HepG2 (cell line): ENCODE results near the gene POU3F1. TPM values are rescaled to one million over a fixed set of nuclear protein-coding genes. Genes with fewer than 3 reads are reported as not detected.

Source experiments
- AHDC1 ChIP-seq: sonication (generic); formaldehyde crosslinking; IDR thresholded peaks from 2 replicates; pipeline ENCODE4 v1.5.1; 2020; ENCODE audit warnings: mild to moderate bottlenecking, missing genetic modification reagents, borderline replicate concordance
- KDM1A ChIP-seq: IDR thresholded peaks from 2 replicates; pipeline ENCODE4 v1.6.1; 2016; ENCODE audit warnings: missing compliant biosample characterization
- SAP130 ChIP-seq: IDR thresholded peaks from 2 replicates; pipeline ENCODE4 v1.6.1; 2016; ENCODE audit warnings: low read depth
- SOX6 ChIP-seq, 2 experiments: fragments of 450-650 bp in 1 of 2; sonication (generic) in 1 of 2; formaldehyde crosslinking in 1 of 2; IDR thresholded peaks; 2 replicates each; pipeline versions ENCODE4 v1.4.0 to v1.6.1; 2017 to 2020; ENCODE audit warnings: antibody characterized with exemption in 1 of 2, mild to moderate bottlenecking in 1 of 2, missing genetic modification reagents in 1 of 2
- ZNF629 ChIP-seq: sonication (generic); formaldehyde crosslinking; conservative IDR thresholded peaks from 2 replicates; pipeline ENCODE4 v1.5.0; 2020; ENCODE audit warnings: missing genetic modification reagents
- polyA plus RNA-seq, 8 experiments: library from polyadenylated mRNA; depleted of rRNA in 3 of 8; stranded (reverse) in 7 of 8; unstranded in 1 of 8; fragments of >200 nt; fragmentation: Illumina TruSeq in 4 of 8; extraction: Trizol in 4 of 8; gene quantifications; 2 replicates each; pipeline versions ENCODE4 v1.2.1 to v1.2.3, GENCODE V29; 2011 to 2016; ENCODE audit warnings: low read depth in 4 of 8, missing spikeins in 1 of 8, mixed read lengths in 1 of 8; ENCODE audit not compliant: insufficient read depth in 1 of 8
- total RNA-seq, 5 experiments: library from RNA; depleted of rRNA; stranded (reverse); fragments of >200 nt; fragmentation: Illumina TruSeq; extraction: Trizol; gene quantifications; 2 replicates each; pipeline ENCODE4 v1.2.3, GENCODE V29; 2016; ENCODE audit warnings: low read depth in 1 of 5

POU3F1 gene
- total and polyA plus RNA-seq, 2 of the 13 experiments (the other 11 are each of a cell fraction or from before 2014, with no cell fraction given), result not detected

GRCh38 chr1:38003261-38004250 lies 43.0 kb downstream of the POU3F1 start (continued):
- TF ChIP-seq SOX6 (IDR thresholded peaks at IDR 0.05), result no peak
- no peak for TF ChIP-seq SOX6 (CRISPR knock-in tag; IDR thresholded peaks at IDR 0.05)
- TF ChIP-seq KDM1A, result 0 out of 2 replicates have a peak, but pooled peaks have one; percentile 26
- TF ChIP-seq ZNF629, result peak; percentile 85
- TF ChIP-seq SAP130 (CRISPR knock-in tag), result 0 out of 2 replicates have a peak, but pooled peaks have one; percentile 10
- TF ChIP-seq AHDC1 (CRISPR knock-in tag), result peak; percentile 16; the same call in 1 of the 2 replicates
